NCI-H748 (cell line): Measurements from ENCODE around the gene GAL3ST2.
"Not testable (repeated sequence)": the region's sequence is repeated elsewhere in the genome, so short reads cannot be mapped to it uniquely, and the experiment has no call there.

ENCODE experiments used
- DNase-seq: peaks from one replicate; lab custom pipeline; 2025; ENCODE audit not compliant: unreplicated experiment; lab: John Stamatoyannopoulos, UW

The GAL3ST2 gene

DNA sequence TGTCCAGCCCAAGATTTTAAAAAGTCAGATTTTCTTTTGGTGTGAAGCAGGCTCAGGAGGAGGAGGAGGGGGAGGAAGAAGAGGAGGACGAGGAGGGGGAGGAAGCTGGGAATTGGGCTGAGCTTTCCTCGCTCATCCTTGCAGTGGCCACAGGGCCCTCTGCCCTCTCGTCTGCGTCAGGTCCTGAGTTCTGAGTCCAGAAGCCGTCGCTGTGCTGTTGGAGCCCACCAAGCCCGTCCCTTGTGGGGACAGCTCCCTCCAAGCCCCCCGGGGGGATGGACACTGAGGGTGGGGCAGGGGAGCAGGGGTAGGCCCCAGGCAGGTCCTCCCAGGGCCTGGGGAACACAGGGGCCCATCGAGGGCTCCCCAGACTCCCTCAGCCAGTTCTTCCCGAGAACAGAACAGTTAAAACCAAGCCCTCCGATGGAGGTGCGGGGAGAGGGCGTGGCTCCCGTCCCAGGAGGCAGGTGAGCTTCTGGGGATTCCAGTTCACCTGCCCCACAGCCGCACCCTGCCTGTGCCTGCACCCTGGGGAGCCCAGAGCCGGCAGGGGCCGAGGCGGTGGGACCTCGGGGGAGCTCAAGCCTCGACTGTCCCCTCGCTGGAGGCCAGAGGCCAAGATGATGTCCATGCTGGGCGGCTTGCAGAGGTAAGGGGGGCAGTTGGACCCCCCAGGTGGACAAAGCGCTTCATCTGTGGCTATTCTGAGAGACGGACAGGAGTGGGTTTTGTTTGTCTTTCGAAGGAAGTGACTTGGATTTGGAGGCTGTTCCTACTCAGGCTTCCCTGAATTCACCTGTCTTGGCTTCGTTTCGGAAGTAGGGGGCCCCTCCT is at the start of gene GAL3ST2:
Gene GAL3ST2 (plus strand): TSS at position 487 of the 834 bp plus-strand sequence. CDS start 134 bp downstream, at position 621.
- DNase-seq: no peak

DNA sequence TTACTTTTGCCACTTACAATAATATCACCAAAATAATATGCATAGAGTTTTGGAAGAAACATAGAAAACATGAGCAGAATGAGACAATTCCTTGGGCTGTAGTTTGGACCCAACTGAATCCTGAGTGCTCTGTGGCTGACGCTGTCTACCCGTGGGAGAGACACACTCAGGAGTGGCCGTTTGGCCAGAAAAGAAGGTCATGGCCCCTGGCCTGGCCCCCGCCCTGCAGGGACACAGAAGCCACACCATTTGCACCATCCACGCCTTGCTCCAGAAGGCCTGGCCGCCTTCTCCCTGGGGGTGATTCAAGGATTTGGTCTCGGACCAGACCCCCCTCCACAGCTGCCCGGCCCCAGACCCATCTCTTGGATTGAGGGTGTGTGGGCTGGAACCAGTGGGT is 48.6 kb upstream of the GAL3ST2 start:
- DNase-seq: no peak

DNA sequence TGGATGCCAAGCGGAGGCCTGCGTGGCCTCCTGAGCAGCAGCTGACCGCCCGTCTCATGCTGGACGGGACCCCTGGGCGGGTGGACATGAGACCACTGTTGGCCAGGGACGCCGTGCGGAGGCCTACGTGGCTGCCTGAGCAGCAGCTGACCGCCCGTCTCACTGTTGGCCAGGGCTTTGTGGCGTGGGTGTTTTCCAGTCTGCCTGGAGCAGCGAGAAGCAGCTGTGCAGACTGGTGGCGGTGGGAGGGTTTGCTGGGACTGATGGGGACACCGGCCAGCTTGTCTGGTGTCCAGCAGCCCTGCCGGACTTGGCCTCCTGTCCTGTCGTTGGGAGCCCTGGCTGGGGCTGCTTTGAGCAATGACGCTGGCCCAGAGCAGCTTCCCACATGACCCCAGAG is 48.0 kb upstream of the GAL3ST2 start:
- no peak for DNase-seq

DNA sequence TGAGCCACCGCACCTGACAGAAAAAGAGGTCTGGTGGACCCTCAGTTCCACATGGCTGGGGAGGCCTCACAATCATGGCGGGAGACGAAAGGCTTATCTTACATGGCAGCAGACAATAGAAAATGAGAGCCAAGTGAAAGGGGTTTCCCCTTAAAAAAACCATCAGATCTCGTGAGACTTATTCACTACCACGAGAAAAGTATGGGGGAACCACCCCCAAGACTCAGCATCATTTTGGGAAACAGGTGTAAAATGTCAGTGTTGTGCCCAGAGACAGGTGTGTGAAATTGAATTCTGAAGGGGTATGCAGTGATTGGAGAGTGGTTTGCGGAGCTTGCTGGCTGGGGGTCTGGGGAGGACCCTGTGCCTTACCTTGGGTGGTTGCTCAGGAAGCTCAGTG is 46.8 kb upstream of the GAL3ST2 start:
- no peak for DNase-seq

DNA sequence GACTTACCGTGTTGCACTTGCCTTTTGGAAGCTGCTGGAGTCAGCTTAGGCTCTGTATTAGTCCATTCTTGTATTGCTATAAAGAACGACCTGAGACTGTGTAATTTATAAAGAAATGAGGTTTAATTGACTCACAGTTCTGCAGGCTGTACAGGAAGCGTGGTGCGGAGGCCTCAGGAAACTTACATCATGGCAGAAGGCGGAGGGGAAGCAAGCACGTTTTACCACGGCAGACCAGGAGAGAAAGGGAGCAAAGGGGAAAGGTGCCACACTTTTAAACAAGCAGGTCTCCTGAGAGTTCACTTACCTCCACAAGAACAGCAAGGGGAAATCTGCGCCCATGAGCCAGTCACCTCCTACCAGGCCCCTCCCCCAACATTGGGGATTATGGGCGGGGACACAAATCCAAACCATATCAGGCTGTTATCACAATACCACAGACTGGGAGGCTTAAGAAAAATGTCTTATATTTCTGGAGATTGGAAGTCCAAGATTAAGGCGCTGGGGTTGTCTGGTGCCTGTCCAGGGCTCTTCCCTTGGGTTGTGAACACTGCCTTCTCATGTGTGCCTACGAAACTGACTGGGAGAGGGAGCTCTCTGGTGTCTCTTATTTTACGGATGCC is 45.8 kb upstream of the GAL3ST2 start:
- no peak for DNase-seq

DNA sequence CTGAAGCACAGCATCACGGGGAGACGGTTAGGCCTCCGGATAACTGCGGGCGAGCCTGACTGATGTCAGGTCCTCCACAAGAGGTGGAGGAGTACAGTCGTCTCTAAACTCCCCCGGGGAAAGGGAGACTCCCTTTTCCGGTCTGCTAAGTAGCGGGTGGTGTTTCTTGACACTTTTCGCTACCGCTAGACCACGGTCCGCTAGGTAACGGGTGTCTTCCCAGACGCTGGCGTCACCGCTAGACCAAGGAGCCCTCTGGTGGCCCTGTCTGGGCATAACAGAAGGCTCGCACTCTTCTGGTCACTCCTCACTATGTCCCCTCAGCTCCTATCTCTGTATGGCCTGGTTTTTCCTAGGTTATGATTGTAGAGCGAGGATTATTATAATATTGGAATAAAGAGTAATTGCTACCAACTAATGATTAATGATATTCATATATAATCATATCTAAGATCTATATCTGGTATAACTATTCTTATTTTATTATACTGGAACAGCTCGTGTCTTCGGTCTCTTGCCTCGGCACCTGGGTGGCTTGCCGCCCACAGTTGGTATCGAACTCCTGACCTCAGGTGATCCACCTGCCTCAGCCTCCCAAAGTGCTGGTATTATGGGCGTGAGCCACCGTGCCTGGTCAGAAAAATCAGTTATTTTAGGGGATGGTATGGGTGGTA is 44.0 kb upstream of the GAL3ST2 start:
- DNase-seq: not testable (repeated sequence)

DNA sequence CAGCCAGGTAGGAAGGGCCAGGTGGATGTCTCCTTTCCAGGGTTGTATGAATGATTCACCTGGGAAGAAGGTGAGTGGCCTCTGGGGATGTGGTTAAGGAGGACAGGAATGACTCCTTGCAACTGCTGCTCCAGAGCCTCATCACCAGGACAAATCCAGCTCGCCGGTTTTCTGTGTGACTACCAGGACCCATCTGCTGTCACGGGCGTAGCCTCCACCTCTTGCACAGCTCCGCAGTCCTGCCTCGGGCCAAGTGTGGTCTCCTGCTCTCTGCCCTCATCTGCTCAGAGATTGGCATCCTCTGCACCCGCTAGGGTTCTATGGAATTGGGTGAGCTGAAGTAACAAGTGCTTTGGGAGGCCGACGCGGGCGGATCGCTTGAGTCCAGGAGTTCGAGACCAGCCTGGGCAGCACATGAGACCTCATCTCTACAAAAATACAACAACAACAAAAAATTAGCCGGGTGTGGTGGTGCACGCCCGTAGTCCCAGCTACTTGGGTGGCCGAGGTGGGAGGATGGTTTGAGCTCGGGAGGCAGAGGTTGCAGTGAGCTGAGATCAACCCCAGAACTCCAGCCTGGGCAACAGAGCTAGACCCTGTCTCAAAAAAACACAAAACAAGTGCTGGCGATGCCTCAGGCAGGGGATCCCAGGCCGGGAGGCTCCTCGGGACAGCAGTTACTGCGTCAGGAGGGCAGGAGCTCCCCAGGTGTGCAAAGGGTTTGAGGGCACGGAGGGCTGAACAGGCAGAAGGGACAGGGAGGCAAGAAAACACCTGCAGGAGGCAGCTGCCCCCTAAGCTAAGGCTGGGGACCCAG is 43.0 kb upstream of the GAL3ST2 start:
- DNase-seq: no peak

DNA sequence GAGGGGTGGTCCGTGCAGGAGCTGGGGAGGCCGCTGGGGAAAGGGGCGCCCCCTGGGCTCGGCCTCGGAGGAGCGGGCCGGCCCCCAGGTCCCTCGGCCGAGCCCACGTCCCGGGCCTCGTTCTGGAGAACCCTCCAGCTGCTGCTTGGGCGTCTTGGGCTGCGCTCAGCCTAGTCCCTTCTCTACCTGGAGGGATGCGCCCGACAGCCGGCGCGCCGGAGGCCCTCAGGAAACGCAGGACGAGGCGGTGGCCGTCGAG is 42.5 kb upstream of the GAL3ST2 start:
- DNase-seq: no peak

DNA sequence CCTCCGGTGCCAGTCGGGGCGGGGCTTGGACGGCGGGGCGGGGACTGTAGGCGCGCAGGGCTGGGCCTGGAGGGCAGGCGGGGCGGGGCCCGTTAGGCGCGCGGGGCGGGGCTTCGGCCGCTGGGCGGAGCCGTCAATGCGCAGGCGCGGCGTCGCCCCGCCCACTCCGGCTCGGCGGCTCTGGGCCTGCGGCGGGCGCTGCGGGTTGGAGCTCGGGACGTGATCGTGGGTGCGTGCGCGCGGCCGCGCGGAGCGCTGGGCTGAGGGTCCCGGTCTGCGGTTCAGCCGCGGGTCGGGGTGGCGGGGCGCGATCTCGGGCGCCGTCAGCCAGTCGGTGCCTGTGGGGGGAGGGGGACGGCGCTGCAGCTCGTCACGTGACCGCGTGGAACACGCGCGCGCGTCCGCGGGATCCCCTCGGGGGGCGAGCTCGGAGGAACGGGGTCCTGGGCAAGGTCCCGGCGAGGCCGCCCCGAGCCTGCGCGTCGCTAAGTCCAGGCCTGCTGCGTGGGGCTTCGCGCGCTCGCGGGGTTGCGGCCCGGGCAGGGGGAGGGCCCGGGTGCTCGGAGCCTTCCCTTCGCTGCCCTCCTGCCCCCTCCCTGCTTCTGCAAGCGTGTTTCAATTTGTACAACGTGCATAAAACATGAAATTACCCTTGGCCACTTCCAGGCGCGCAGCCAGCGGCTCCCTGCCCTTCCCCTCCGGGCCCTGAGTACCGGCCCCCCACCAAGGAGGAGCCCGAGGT is 42.0 kb upstream of the GAL3ST2 start, which contains the start of gene D2HGDH:
Gene D2HGDH (plus strand): TSS at position 164 of the 742 bp plus-strand sequence. CDS start 595 bp downstream, outside the sequence.
- DNase-seq: peak; percentile 87

DNA sequence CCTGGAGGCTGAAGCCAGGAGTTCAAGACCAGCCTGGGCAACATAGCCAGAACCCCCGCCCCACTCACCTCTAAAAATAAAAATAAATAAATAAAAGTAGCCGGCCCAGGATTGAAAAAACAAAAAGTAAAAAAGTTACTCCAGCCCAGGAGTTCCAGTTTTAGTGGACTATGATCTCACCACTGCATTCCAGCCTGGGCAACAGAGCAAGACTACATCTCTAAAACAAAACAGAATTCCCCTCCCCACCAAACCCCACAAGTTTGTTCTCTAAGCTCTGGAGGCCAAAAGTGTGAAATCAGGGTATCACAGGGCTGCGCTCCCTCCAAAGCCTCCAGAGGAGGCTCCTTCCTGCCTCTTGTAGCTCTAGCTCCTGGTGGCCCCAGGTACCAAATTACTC is 40.5 kb upstream of the GAL3ST2 start:
- no peak for DNase-seq

DNA sequence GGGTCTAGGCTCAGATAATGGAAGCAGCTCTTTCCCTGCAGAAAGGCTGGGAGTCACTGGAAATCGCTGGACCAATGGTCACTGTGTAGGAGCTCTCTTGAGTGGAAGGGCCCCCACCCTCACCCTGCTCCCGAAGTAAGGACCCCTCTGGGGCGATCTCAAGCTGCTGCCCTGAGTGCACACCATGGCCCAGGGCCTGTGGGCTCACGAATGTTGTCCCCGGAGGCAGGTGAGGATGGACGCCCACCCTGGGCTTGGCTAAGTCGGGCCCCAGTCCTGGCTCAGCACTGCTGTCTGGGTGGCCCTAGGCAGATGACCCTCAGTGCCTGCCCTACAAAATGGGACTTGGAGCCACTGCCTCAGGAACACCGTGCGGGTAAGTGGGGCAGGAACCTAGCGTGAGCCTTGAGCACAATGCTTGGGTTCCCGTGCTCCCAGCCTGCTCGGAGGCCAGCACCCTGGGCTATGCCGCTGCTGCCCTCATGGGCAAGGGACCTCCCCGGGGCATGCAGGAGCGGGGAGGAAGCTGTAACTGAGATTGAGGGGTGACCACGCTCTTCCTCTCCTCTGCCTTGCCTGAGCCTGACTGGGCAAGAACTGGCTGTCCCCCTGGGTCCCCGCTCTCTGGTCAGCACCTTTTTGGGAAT is 38.5 kb upstream of the GAL3ST2 start:
- DNase-seq: no peak

DNA sequence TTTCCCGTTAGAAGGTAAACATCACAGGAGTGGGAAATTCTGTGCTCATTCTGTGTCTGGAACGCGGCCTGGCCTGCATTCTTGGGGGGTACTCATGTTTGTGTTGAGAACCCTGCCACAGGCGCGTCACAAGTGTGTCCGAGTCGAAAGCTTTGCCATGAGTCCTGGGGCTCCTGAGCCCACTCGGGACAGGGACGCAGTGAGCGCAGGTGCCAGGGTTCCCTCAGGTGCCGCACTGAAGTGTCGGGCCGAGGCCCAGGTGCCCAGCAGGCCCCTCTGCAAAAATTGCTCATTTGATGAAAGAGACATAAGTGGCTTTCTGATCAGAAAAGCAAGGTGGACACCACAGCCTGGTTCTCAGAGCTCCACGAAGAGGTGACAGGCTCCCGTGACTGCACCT is 37.4 kb upstream of the GAL3ST2 start:
- DNase-seq: no peak

DNA sequence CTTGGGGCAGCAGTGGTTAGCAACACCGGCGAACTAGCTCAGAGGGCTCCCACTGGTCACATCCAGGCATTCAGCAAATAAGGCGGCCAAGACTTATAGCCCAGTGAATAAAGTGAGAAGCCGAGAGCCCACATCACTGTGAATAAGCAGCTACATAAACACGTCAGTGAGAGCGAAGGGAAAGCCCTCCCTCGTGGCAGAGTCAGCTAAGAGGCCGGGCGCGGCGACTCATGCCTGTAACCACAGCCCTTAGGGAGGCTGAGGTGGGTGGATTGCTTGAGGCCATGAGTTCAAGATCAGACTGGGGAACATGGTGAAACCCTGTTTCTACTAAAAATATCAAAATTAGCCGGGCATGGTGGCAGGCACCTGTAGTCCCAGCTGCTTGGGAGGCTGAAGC is 37.0 kb upstream of the GAL3ST2 start:
- no peak for DNase-seq

DNA sequence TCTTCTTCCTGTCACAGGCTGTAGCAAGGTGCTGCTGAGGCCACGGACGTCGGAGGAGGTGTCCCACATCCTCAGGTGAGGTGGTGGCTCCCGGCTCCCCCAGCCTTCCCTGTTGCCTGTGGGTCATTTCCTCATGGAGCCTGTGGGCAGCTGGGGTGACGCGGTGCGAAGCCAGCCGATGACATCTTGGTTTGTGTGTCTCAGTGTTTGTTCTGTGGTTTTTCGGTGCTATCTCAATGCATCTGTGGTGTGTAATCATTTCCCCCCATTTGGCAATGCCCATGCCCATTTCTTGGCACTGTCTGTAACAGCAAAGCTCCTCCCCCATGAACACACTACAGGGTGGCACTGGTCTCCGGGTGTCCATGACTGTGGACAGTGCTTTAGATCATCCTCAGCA is 35.6 kb upstream of the GAL3ST2 start:
- no peak for DNase-seq

DNA sequence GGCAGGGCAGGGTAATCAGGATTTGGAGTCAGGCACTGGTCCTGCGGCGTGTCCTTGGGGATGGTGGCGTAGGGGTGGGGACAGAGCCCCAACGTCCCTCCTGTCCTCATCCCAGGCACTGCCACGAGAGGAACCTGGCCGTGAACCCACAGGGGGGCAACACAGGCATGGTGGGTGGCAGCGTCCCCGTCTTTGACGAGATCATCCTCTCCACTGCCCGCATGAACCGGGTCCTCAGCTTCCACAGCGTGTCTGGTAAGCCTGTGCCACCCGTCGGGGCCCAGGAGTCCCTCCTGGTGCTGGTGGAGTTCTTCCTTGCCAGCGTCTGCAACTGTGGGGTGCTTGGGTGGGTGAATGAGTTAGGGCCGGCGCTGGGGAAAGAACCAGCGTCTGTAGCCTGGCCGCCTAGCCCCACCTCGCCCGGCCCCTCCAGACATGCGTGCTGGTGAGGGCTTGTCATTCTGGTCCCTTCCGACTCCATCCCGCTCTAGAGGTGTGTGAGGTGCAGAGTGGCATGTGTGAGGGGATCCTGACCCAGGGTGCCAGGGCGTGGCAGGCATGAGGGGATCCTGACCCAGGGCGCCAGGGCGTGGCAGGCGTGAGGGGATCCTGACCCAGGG is 34.2 kb upstream of the GAL3ST2 start:
- DNase-seq: no peak

DNA sequence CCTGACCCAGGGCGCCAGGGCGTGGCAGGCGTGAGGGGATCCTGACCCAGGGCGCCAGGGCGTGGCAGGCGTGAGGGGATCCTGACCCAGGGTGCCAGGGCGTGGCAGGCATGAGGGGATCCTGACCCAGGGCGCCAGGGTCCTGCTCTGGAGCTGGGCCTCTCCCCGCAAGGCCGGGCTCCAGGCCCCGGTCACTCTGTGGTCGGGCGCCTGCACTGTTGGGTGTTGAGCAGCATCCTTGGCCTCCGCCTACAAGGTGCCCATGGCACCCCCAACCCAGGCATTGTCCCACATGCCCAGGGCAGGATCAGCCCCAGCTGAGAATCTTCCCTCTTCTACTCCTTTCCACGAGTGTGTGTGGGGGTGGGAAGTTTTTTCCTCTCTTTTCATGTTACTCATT is 33.6 kb upstream of the GAL3ST2 start:
- DNase-seq: not testable (repeated sequence)

DNA sequence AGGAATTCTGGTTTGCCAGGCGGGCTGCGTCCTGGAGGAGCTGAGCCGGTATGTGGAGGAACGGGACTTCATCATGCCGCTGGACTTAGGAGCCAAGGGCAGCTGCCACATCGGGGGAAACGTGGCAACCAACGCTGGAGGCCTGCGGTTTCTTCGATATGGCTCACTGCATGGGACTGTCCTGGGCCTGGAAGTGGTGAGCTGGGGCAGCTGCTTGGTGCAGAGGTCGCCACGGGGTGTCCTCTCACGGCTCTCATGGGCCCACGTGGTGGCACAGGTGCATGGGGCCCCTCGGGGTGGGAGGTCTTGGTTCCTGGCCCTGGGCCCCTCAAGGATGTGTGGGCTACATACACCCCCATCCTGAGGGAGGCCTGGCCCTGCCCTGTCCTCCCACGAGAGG is 33.0 kb upstream of the GAL3ST2 start:
- DNase-seq: no peak

DNA sequence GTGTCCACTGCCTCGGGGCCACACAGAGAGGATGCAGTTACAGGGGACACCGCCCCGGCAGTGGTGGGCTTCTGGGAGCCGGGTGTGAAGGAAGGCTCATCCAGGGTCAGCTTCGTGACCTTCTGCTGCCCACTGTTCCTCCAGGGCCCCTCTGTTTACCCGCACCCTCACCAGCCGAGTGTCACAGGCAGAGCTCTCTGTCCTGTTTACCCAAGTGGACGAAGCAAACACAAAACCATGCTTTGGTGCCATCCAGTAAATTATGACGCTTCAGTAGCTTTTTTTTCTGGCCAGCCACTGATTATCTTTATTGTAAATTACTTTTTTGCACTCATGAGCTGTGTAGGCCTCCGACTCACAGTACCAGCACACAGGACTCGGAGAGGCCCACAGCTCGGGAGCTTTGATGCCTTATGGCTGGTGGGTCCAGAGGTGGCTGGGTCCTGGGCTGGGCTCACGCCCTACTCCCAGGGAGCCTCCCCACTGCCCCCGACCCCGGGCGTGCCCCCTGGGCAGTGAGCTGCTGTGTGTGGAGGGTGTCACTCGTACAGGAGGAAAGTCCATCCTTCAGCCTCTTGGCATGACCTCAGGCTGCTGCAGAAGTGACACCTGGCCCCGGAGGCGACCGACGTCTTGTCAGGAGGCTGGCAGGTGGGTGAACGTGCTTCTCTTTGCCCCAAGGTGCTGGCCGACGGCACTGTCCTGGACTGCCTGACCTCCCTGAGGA is 32.4 kb upstream of the GAL3ST2 start:
- DNase-seq: no peak

DNA sequence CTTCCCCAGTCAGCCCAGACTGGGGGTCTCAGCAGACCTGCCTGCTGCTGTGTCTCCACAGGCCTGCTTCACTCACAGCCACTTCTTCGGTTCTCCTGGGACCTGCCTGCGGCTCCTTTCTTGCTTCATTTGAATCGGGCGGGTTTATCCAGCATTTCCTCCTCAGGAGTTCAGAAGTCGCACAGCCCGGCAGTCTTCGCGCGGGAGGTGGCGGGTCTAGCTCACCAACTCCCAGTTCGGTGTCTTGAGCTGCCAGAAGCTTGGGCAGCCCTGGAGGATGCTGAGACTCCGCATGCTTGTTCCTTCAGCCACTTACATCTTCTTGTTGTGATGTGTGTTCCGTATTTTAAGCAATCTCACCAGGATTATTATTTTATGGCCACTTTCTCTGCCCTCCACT is 31.3 kb upstream of the GAL3ST2 start:
- DNase-seq: no peak
